ENCODE data around the gene ZFYVE9. TPM values are rescaled to one million over a fixed set of nuclear protein-coding genes. Genes with fewer than 3 reads are reported as not detected.

The ZFYVE9 gene
- total RNA-seq, 4 donors from 2014 or later, result 35.9 to 42.9 (median 41.9) TPM

GRCh38 chr1:52268372-52268771 is 126.5 kb downstream of the ZFYVE9 start:
- Histone ChIP-seq H3K9me3 (no peaks in the 10 kb centered on the region), H3K27ac (no peak overlapping the region), H3K4me3 (no peak overlapping the region), H3K36me3 (peaks cover 0 to 19% of the 10 kb centered on the region in 2 donors), H3K27me3 (no peaks in the 10 kb centered on the region), H3K4me1 (no peaks in the 10 kb centered on the region)
- in situ Hi-C loops (cut with MboI; ENCODE audit: low sequenced_read_pairs in 4 of 4), result no loop called here
- intact Hi-C loops (cut with DNase I; ENCODE audit: low total_unique reads), result no loop called here
- TF ChIP-seq CTCF (IDR thresholded peaks at IDR 0.05 in 4 of 5, conservative IDR thresholded peaks at IDR 0.05 in 1 of 5) (no peak), POLR2A (IDR thresholded peaks at IDR 0.05) (no peak)
- no peak for ATAC-seq
- DNase-seq, result no peak

DNA sequence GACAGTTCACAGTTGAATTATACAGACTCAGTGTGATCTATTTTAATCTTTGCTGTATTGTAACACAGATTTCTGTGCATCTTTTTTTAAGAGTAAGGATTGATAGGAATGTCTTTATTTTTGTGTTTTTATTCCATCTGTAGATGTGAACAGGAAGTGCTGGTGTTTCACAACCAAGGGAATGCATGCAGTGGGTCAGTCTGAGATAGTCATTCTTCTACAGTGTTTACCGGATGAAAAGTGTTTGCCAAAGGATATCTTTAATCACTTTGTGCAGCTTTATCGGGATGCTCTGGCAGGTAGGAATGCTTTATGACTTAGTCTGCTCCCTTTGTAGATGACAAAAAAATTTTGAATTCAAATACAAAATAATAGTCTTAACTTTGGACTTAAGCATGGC is 139.6 kb downstream of the ZFYVE9 start:
- in situ Hi-C loops (cut with MboI; ENCODE audit: low sequenced_read_pairs in 4 of 4), result no loop called here
- no peak for ATAC-seq
- Histone ChIP-seq H3K9me3 (no peaks in the 10 kb centered on the region), H3K27ac (no peak overlapping the region), H3K4me3 (no peak overlapping the region), H3K4me1 (no peaks in the 10 kb centered on the region), H3K36me3 (peaks cover 0 to 10% of the 10 kb centered on the region in 2 donors), H3K27me3 (no peaks in the 10 kb centered on the region)
- intact Hi-C loops (cut with DNase I; ENCODE audit: low total_unique reads), result no loop called here
- TF ChIP-seq POLR2A (IDR thresholded peaks at IDR 0.05) (no peak), CTCF (IDR thresholded peaks at IDR 0.05 in 4 of 5, conservative IDR thresholded peaks at IDR 0.05 in 1 of 5) (no peak)
- no peak for DNase-seq

- Histone ChIP-seq H3K4me3 (no peak overlapping the region), H3K27me3 (no peaks in the 10 kb centered on the region), H3K27ac (no peak overlapping the region), H3K9me3 (no peaks in the 10 kb centered on the region), H3K36me3 (no peaks in the 10 kb centered on the region), H3K4me1 (no peaks in the 10 kb centered on the region)
- TF ChIP-seq POLR2A (IDR thresholded peaks at IDR 0.05) (no peak), CTCF (IDR thresholded peaks at IDR 0.05 in 4 of 5, conservative IDR thresholded peaks at IDR 0.05 in 1 of 5) (no peak)
- no peak for ATAC-seq
- intact Hi-C loops (cut with DNase I; ENCODE audit: low total_unique reads) (no loop called here), in situ Hi-C loops (cut with MboI; ENCODE audit: low sequenced_read_pairs in 4 of 4) (no loop called here)
- no peak for DNase-seq
Measured at GRCh38 chr1:52288286-52288685, 146.4 kb downstream of the ZFYVE9 start.

DNA sequence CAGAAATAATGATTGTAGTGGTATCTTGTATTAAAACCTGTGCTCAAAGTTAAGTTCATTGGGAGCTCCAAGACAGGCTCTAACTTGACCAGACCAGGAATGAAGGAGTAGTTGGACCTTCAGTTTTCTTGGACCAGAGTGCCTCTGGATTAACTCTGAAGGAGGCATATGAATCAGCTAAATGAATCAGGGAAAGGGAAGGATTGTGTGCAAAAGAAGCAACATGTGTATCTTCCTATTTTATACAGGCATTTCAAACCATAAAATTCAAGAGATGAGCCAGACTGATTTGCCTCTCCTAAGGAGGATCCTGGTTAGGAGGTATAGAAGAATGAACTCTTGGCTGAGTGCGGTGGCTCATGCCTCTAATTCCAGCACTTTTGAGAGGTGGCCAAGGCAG is 152.7 kb downstream of the ZFYVE9 start:
- Histone ChIP-seq H3K9me3 (no peaks in the 10 kb centered on the region), H3K27ac (no peak overlapping the region), H3K36me3 (no peaks in the 10 kb centered on the region), H3K27me3 (no peaks in the 10 kb centered on the region), H3K4me3 (no peak overlapping the region), H3K4me1 (no peaks in the 10 kb centered on the region)
- ATAC-seq, result no peak
- DNase-seq, result no peak
- intact Hi-C loops (cut with DNase I; ENCODE audit: low total_unique reads) (no loop called here), in situ Hi-C loops (cut with MboI; ENCODE audit: low sequenced_read_pairs in 4 of 4) (loop anchor here in 1 of 4 donors (10.0 kb wide), 1 partner anchor 170 kb away; no protein-coding TSS in a partner anchor)
- no peak for TF ChIP-seq CTCF (IDR thresholded peaks at IDR 0.05 in 4 of 5, conservative IDR thresholded peaks at IDR 0.05 in 1 of 5)
- no peak for TF ChIP-seq POLR2A (IDR thresholded peaks at IDR 0.05)

- Histone ChIP-seq H3K27ac (no peak overlapping the region), H3K4me1 (no peaks in the 10 kb centered on the region), H3K27me3 (no peaks in the 10 kb centered on the region), H3K4me3 (no peak overlapping the region), H3K36me3 (no peaks in the 10 kb centered on the region), H3K9me3 (no peaks in the 10 kb centered on the region)
- in situ Hi-C loops (cut with MboI; ENCODE audit: low sequenced_read_pairs in 4 of 4), result loop anchor here (5.0 to 10.0 kb wide), 2 partner anchors 169 to 172 kb away; no protein-coding TSS in a partner anchor
- TF ChIP-seq POLR2A (IDR thresholded peaks at IDR 0.05) (no peak), CTCF (IDR thresholded peaks at IDR 0.05 in 4 of 5, conservative IDR thresholded peaks at IDR 0.05 in 1 of 5) (peak; percentile 63 to 78 (median 73))
- ATAC-seq, result peak; percentile 69 to 88
- DNase-seq, result no peak
- intact Hi-C loops (cut with DNase I; ENCODE audit: low total_unique reads), result loop anchor here (1.0 kb wide), 2 partner anchors 154 to 169 kb away; partner anchors contain the start of gene ZFYVE9
Measured at GRCh38 chr1:52296345-52296744, 154.5 kb downstream of the ZFYVE9 start.

Measured in gastrocnemius medialis (tissue), 4 donors.